ENCODE results near the gene NCAPH2.

The NCAPH2 gene

GRCh38 chr22:50473855-50474671, 34.0 kb upstream of the NCAPH2 start:
- TF ChIP-seq CTCF (conservative IDR thresholded peaks at IDR 0.05; ENCODE audit: low read depth) = no peak
- DNase-seq (ENCODE audit: low spot score) = no peak
- peak overlapping the region; percentile 87 for H3K27ac ChIP-seq
- POLR2A ChIA-PET (ENCODE audit: low non-redundant PET) = interaction anchor here (0.6 kb wide), 1 partner anchor 42 kb away, joined by 3 read pairs; no protein-coding TSS in a partner anchor
- CTCF ChIA-PET = no interaction called here

GRCh38 chr22:50474710-50475651, 33.0 kb upstream of the NCAPH2 start, which contains the start of gene SBF1:
Gene SBF1, minus strand, starts transcription at chr22:50475035. Its CDS starts 195 bp downstream, at chr22:50474840.
- CTCF ChIA-PET = no interaction called here
- H3K27ac ChIP-seq = peak within 1 kb of the TSS; percentile 87
- POLR2A ChIA-PET (ENCODE audit: low non-redundant PET) = no interaction called here
- DNase-seq (ENCODE audit: low spot score) = peak; percentile 94
- no peak for TF ChIP-seq CTCF (conservative IDR thresholded peaks at IDR 0.05; ENCODE audit: low read depth)

GRCh38 chr22:50475652-50476002, 32.4 kb upstream of the NCAPH2 start:
- peak overlapping the region; percentile 87 for H3K27ac ChIP-seq
- CTCF ChIA-PET = no interaction called here
- POLR2A ChIA-PET (ENCODE audit: low non-redundant PET) = no interaction called here
- TF ChIP-seq CTCF (conservative IDR thresholded peaks at IDR 0.05; ENCODE audit: low read depth) = no peak
- DNase-seq (ENCODE audit: low spot score) = no peak

GRCh38 chr22:50476868-50477267, 31.2 kb upstream of the NCAPH2 start:
- ChIA-PET CTCF (no interaction called here), POLR2A (ENCODE audit: low non-redundant PET) (no interaction called here)
- TF ChIP-seq CTCF (conservative IDR thresholded peaks at IDR 0.05; ENCODE audit: low read depth) = no peak
- H3K27ac ChIP-seq = peak overlapping the region; percentile 87
- DNase-seq (ENCODE audit: low spot score) = no peak

- no peak for DNase-seq (ENCODE audit: low spot score)
- no peak for TF ChIP-seq CTCF (conservative IDR thresholded peaks at IDR 0.05; ENCODE audit: low read depth)
- ChIA-PET POLR2A (ENCODE audit: low non-redundant PET) (no interaction called here), CTCF (interaction anchor here (1.1 kb wide), 1 partner anchor 20 kb away, joined by 3 read pairs; no protein-coding TSS in a partner anchor)
- H3K27ac ChIP-seq = no peak overlapping the region
Observed at GRCh38 chr22:50477923-50478322, 30.1 kb upstream of the NCAPH2 start.

GRCh38 chr22:50479721-50480120, 28.3 kb upstream of the NCAPH2 start:
- H3K27ac ChIP-seq = no peak overlapping the region
- ChIA-PET CTCF (interaction anchor here (0.6 kb wide), 1 partner anchor 25 kb away, joined by 3 read pairs; no protein-coding TSS in a partner anchor), POLR2A (ENCODE audit: low non-redundant PET) (no interaction called here)
- no peak for DNase-seq (ENCODE audit: low spot score)
- no peak for TF ChIP-seq CTCF (conservative IDR thresholded peaks at IDR 0.05; ENCODE audit: low read depth)

Data from RWPE1 (cell line).